ENCODE results near the gene OR5D18. TPM values are rescaled to one million over a fixed set of nuclear protein-coding genes. Genes with fewer than 3 reads are reported as not detected.
A peak's percentile ranks its signal among the peaks of the same experiment; 100 is the strongest.

The OR5D18 gene
- total RNA-seq (not detected), polyA plus RNA-seq (not detected)

GRCh38 chr11:55819330-55819729, at the start of gene OR5D18:
OR5D18 (plus strand) TSS chr11:55819630; CDS start chr11:55819630, 0 bp downstream.
- no peaks in the 10 kb centered on the region for H3K36me3 Mint-ChIP-seq
- H3K9me3 Mint-ChIP-seq: peaks cover 8 to 44% (median 27%) of the 10 kb centered on the region in 8 donors
- Histone ChIP-seq H3K36me3 (ENCODE audit: insufficient read depth, low read length) (no peaks in the 10 kb centered on the region), H3K4me3 (ENCODE audit: low read length in 2 of 2) (no peak within 1 kb of the TSS), H3K9me3 (ENCODE audit: control insufficient read depth in 1 of 2, low read length in 2 of 2) (no peaks in the 10 kb centered on the region), H3K27ac (ENCODE audit: low read depth, low read length) (no peak within 1 kb of the TSS), H3K4me1 (ENCODE audit: insufficient read depth, low read length) (no peaks in the 10 kb centered on the region), H3K27me3 (ENCODE audit: insufficient read depth, low read length) (no peaks in the 10 kb centered on the region)
- intact Hi-C loops (cut with micrococcal nuclease): no loop called here
- POLR2A ChIA-PET (ENCODE audit: partially characterized antibody): no interaction called here
- CTCF ChIA-PET (ENCODE audit: partially characterized antibody): no interaction called here
- no peak within 1 kb of the TSS for H3K4me3 Mint-ChIP-seq
- H3K27me3 Mint-ChIP-seq: no peaks in the 10 kb centered on the region
- DNase-seq: no peak
- H3K27ac Mint-ChIP-seq: no peak within 1 kb of the TSS
- no peaks in the 10 kb centered on the region for H3K4me1 Mint-ChIP-seq

DNA sequence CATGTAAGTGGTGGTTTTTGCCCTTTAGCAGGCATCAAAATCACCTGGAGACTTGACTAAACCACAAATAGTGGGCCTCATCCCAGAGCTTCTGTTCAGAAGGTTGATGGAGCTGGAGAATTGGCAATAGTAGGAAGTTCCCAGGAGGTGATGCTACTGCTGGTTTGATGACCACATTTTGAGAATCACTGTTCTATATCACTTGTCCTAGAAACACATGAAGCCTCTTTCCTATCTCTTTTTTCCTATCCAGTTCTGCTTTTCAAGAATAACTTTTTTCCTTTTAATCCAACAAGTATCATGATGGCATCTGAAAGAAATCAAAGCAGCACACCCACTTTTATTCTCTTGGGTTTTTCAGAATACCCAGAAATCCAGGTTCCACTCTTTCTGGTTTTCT, 46.3 kb upstream of the OR5D18 start, which contains the start of gene OR5D13:
Gene OR5D13 (plus strand): TSS at position 301 of the 400 bp plus-strand sequence. CDS start 0 bp downstream, at position 301.
- no peaks in the 10 kb centered on the region for H3K36me3 ChIP-seq (ENCODE audit: insufficient read depth, low read length)
- Mint-ChIP-seq H3K4me1 (no peaks in the 10 kb centered on the region), H3K36me3 (no peaks in the 10 kb centered on the region), H3K27me3 (no peaks in the 10 kb centered on the region), H3K9me3 (peaks cover 4 to 38% (median 18%) of the 10 kb centered on the region in 8 donors), H3K4me3 (no peak within 1 kb of the TSS), H3K27ac (no peak within 1 kb of the TSS)
- H3K27ac ChIP-seq (ENCODE audit: low read depth, low read length): no peak within 1 kb of the TSS
- no peaks in the 10 kb centered on the region for H3K27me3 ChIP-seq (ENCODE audit: insufficient read depth, low read length)
- ChIA-PET POLR2A (ENCODE audit: partially characterized antibody) (no interaction called here), CTCF (ENCODE audit: partially characterized antibody) (no interaction called here)
- H3K9me3 ChIP-seq (ENCODE audit: control insufficient read depth in 1 of 2, low read length in 2 of 2): peaks cover 0 to 3% of the 10 kb centered on the region in 2 donors
- intact Hi-C loops (cut with micrococcal nuclease): no loop called here
- DNase-seq: no peak
- H3K4me3 ChIP-seq (ENCODE audit: low read length in 2 of 2): no peak within 1 kb of the TSS
- no peaks in the 10 kb centered on the region for H3K4me1 ChIP-seq (ENCODE audit: insufficient read depth, low read length)

- no peak overlapping the region for H3K27ac Mint-ChIP-seq
- no peaks in the 10 kb centered on the region for H3K4me1 Mint-ChIP-seq
- no peaks in the 10 kb centered on the region for H3K27me3 ChIP-seq (ENCODE audit: insufficient read depth, low read length)
- peaks cover 7 to 16% (median 11%) of the 10 kb centered on the region in 8 donors for H3K9me3 Mint-ChIP-seq
- H3K27me3 Mint-ChIP-seq: no peaks in the 10 kb centered on the region
- H3K4me1 ChIP-seq (ENCODE audit: insufficient read depth, low read length): no peaks in the 10 kb centered on the region
- DNase-seq: no peak
- no peaks in the 10 kb centered on the region for H3K36me3 ChIP-seq (ENCODE audit: insufficient read depth, low read length)
- H3K27ac ChIP-seq (ENCODE audit: low read depth, low read length): no peak overlapping the region
- H3K4me3 Mint-ChIP-seq: no peak overlapping the region
- no peaks in the 10 kb centered on the region for H3K36me3 Mint-ChIP-seq
- CTCF ChIA-PET (ENCODE audit: partially characterized antibody): no interaction called here
- H3K9me3 ChIP-seq (ENCODE audit: control insufficient read depth in 1 of 2, low read length in 2 of 2): no peaks in the 10 kb centered on the region
- H3K4me3 ChIP-seq (ENCODE audit: low read length in 2 of 2): no peak overlapping the region
- POLR2A ChIA-PET (ENCODE audit: partially characterized antibody): no interaction called here
- intact Hi-C loops (cut with micrococcal nuclease): no loop called here
Measured at GRCh38 chr11:55791606-55792005, 27.8 kb upstream of the OR5D18 start.

GRCh38 chr11:55793321-55793720, 26.1 kb upstream of the OR5D18 start:
- H3K36me3 Mint-ChIP-seq: no peaks in the 10 kb centered on the region
- no peak for DNase-seq
- Histone ChIP-seq H3K27me3 (ENCODE audit: insufficient read depth, low read length) (no peaks in the 10 kb centered on the region), H3K9me3 (ENCODE audit: control insufficient read depth in 1 of 2, low read length in 2 of 2) (no peaks in the 10 kb centered on the region), H3K4me3 (ENCODE audit: low read length in 2 of 2) (no peak overlapping the region), H3K36me3 (ENCODE audit: insufficient read depth, low read length) (no peaks in the 10 kb centered on the region), H3K27ac (ENCODE audit: low read depth, low read length) (no peak overlapping the region), H3K4me1 (ENCODE audit: insufficient read depth, low read length) (no peaks in the 10 kb centered on the region)
- no peaks in the 10 kb centered on the region for H3K27me3 Mint-ChIP-seq
- H3K27ac Mint-ChIP-seq: no peak overlapping the region
- intact Hi-C loops (cut with micrococcal nuclease): no loop called here
- ChIA-PET CTCF (ENCODE audit: partially characterized antibody) (no interaction called here), POLR2A (ENCODE audit: partially characterized antibody) (no interaction called here)
- H3K9me3 Mint-ChIP-seq: peaks cover 4 to 14% (median 9%) of the 10 kb centered on the region in 8 donors
- H3K4me3 Mint-ChIP-seq: no peak overlapping the region
- H3K4me1 Mint-ChIP-seq: no peaks in the 10 kb centered on the region

GRCh38 chr11:55795256-55795655, 24.2 kb upstream of the OR5D18 start, which contains the start of gene OR5D14:
OR5D14 (plus strand) TSS chr11:55795556; CDS start chr11:55795556, 0 bp downstream.
- POLR2A ChIA-PET (ENCODE audit: partially characterized antibody): no interaction called here
- H3K36me3 ChIP-seq (ENCODE audit: insufficient read depth, low read length): no peaks in the 10 kb centered on the region
- no peak for DNase-seq
- no peaks in the 10 kb centered on the region for H3K9me3 ChIP-seq (ENCODE audit: control insufficient read depth in 1 of 2, low read length in 2 of 2)
- H3K4me1 ChIP-seq (ENCODE audit: insufficient read depth, low read length): no peaks in the 10 kb centered on the region
- H3K36me3 Mint-ChIP-seq: no peaks in the 10 kb centered on the region
- H3K27me3 Mint-ChIP-seq: no peaks in the 10 kb centered on the region
- peaks cover 7 to 22% (median 17%) of the 10 kb centered on the region in 8 donors for H3K9me3 Mint-ChIP-seq
- no peak within 1 kb of the TSS for H3K27ac ChIP-seq (ENCODE audit: low read depth, low read length)
- intact Hi-C loops (cut with micrococcal nuclease): no loop called here
- CTCF ChIA-PET (ENCODE audit: partially characterized antibody): no interaction called here
- H3K4me1 Mint-ChIP-seq: no peaks in the 10 kb centered on the region
- H3K27me3 ChIP-seq (ENCODE audit: insufficient read depth, low read length): no peaks in the 10 kb centered on the region
- no peak within 1 kb of the TSS for H3K4me3 Mint-ChIP-seq
- H3K27ac Mint-ChIP-seq: no peak within 1 kb of the TSS
- no peak within 1 kb of the TSS for H3K4me3 ChIP-seq (ENCODE audit: low read length in 2 of 2)

GRCh38 chr11:55806248-55806647, 13.2 kb upstream of the OR5D18 start:
- H3K4me1 Mint-ChIP-seq: no peaks in the 10 kb centered on the region
- H3K4me3 ChIP-seq (ENCODE audit: low read length in 2 of 2): no peak overlapping the region
- H3K36me3 ChIP-seq (ENCODE audit: insufficient read depth, low read length): no peaks in the 10 kb centered on the region
- intact Hi-C loops (cut with micrococcal nuclease): no loop called here
- no peaks in the 10 kb centered on the region for H3K4me1 ChIP-seq (ENCODE audit: insufficient read depth, low read length)
- no peak for DNase-seq
- POLR2A ChIA-PET (ENCODE audit: partially characterized antibody): no interaction called here
- H3K27ac ChIP-seq (ENCODE audit: low read depth, low read length): no peak overlapping the region
- H3K4me3 Mint-ChIP-seq: no peak overlapping the region
- peaks cover 0 to 11% of the 10 kb centered on the region in 2 donors for H3K9me3 ChIP-seq (ENCODE audit: control insufficient read depth in 1 of 2, low read length in 2 of 2)
- H3K27me3 ChIP-seq (ENCODE audit: insufficient read depth, low read length): no peaks in the 10 kb centered on the region
- CTCF ChIA-PET (ENCODE audit: partially characterized antibody): no interaction called here
- H3K9me3 Mint-ChIP-seq: peaks cover 9 to 36% (median 27%) of the 10 kb centered on the region in 8 donors
- no peaks in the 10 kb centered on the region for H3K36me3 Mint-ChIP-seq
- no peak overlapping the region for H3K27ac Mint-ChIP-seq
- no peaks in the 10 kb centered on the region for H3K27me3 Mint-ChIP-seq

DNA sequence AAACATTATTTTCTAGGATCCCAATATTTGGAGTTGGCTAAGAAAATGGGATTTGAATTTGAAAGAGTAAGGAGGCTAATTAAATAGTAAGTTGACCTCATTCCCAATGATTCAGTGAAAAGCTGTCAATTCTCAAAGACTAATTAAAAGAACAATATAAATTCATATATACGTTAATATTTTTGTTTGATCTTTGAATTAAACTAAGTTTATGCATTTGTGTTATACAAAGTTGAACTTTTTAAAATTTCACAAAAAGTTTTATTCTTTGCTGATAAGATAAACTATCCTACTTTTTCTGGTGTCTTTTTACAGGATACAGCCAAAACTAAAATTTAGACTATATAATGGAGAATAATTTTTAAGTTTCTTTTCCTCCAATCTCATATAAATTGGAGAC, 8.4 kb upstream of the OR5D18 start, which contains the start of gene OR5L1:
Gene OR5L1 (plus strand): TSS at position 301 of the 400 bp plus-strand sequence. CDS start 100 bp downstream, outside the sequence.
- no peaks in the 10 kb centered on the region for H3K4me1 ChIP-seq (ENCODE audit: insufficient read depth, low read length)
- H3K36me3 ChIP-seq (ENCODE audit: insufficient read depth, low read length): no peaks in the 10 kb centered on the region
- ChIA-PET CTCF (ENCODE audit: partially characterized antibody) (no interaction called here), POLR2A (ENCODE audit: partially characterized antibody) (no interaction called here)
- no peak for DNase-seq
- intact Hi-C loops (cut with micrococcal nuclease): no loop called here
- H3K9me3 ChIP-seq (ENCODE audit: control insufficient read depth in 1 of 2, low read length in 2 of 2): peaks cover 0 to 11% of the 10 kb centered on the region in 2 donors
- H3K27me3 ChIP-seq (ENCODE audit: insufficient read depth, low read length): no peaks in the 10 kb centered on the region
- no peaks in the 10 kb centered on the region for H3K27me3 Mint-ChIP-seq
- H3K4me1 Mint-ChIP-seq: no peaks in the 10 kb centered on the region
- H3K4me3 ChIP-seq (ENCODE audit: low read length in 2 of 2): no peak within 1 kb of the TSS
- H3K27ac Mint-ChIP-seq: peak within 1 kb of the TSS in 1 of 7 donors; percentile 54
- H3K36me3 Mint-ChIP-seq: no peaks in the 10 kb centered on the region
- H3K4me3 Mint-ChIP-seq: no peak within 1 kb of the TSS
- H3K27ac ChIP-seq (ENCODE audit: low read depth, low read length): no peak within 1 kb of the TSS
- peaks cover 12 to 39% (median 23%) of the 10 kb centered on the region in 8 donors for H3K9me3 Mint-ChIP-seq

- Mint-ChIP-seq H3K27me3 (no peaks in the 10 kb centered on the region), H3K36me3 (no peaks in the 10 kb centered on the region), H3K27ac (no peak within 1 kb of the TSS), H3K4me1 (no peaks in the 10 kb centered on the region), H3K9me3 (peaks cover 2 to 22% (median 7%) of the 10 kb centered on the region in 8 donors), H3K4me3 (no peak within 1 kb of the TSS)
- Histone ChIP-seq H3K9me3 (ENCODE audit: control insufficient read depth in 1 of 2, low read length in 2 of 2) (no peaks in the 10 kb centered on the region), H3K4me3 (ENCODE audit: low read length in 2 of 2) (no peak within 1 kb of the TSS), H3K4me1 (ENCODE audit: insufficient read depth, low read length) (no peaks in the 10 kb centered on the region), H3K27me3 (ENCODE audit: insufficient read depth, low read length) (no peaks in the 10 kb centered on the region), H3K27ac (ENCODE audit: low read depth, low read length) (no peak within 1 kb of the TSS), H3K36me3 (ENCODE audit: insufficient read depth, low read length) (no peaks in the 10 kb centered on the region)
- CTCF ChIA-PET (ENCODE audit: partially characterized antibody): no interaction called here
- POLR2A ChIA-PET (ENCODE audit: partially characterized antibody): no interaction called here
- DNase-seq: no peak
- intact Hi-C loops (cut with micrococcal nuclease): no loop called here
Measured at GRCh38 chr11:55826919-55827318, 7.5 kb downstream of the OR5D18 start, which contains the start of gene OR5L2. OR5L2 (plus strand) TSS chr11:55827219; CDS start chr11:55827219, 0 bp downstream.

Data from CD4-positive, alpha-beta memory T cell (primary cell).